Hepatocyte (in vitro differentiated cells): ENCODE data around the gene MAP3K5.

Experiments used
- CTCF ChIP-seq: fragments of 200-600 bp; sonication (generic); IDR thresholded peaks from 2 replicates; pipeline ENCODE4 v1.5.1; 2016; ENCODE audit warnings: antibody characterized with exemption, mild to moderate bottlenecking; ENCODE audit not compliant: poor library complexity
- EZH2 ChIP-seq: fragments of 200-600 bp; sonication (generic); IDR thresholded peaks from 2 replicates; pipeline ENCODE4 v1.6.1; 2016; ENCODE audit warnings: antibody characterized with exemption, mild to moderate bottlenecking, borderline replicate concordance
- EZH2phosphoT487 ChIP-seq: fragments of 200-600 bp; sonication (generic); IDR thresholded peaks from one replicate; pipeline ENCODE4 v1.6.1; 2018; ENCODE audit warnings: antibody characterized with exemption, mild to moderate bottlenecking, low read depth, moderate library complexity; ENCODE audit not compliant: unreplicated experiment, severe bottlenecking

DNA sequence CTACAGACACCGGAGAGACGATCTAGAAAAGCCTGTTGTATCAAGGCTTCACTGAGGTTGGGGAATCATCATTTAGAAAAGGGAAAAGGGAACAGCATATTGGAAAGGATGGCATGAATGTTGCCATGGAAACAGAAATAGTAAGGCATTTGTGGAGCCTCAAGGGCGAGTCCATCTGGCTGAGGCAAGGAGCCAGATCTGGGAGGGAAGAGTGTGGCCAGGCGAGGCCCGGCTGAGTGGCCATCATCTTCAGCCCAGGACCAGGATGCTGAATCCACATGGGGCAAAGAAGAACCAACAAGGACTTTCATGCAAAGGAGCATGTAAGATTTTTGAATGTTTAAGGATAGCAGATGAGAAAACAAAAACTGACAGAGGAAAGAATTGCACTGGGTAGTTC, 85.8 kb downstream of the MAP3K5 start:
- no peak for TF ChIP-seq CTCF
- no peak for TF ChIP-seq EZH2
- no peak for TF ChIP-seq EZH2phosphoT487
